Panc1 (cell line): Measurements from ENCODE around the gene CCR7.

Experiments
- POLR2AphosphoS5 ChIP-seq: IDR thresholded peaks from 2 replicates; pipeline ENCODE4 v1.6.1; 2012; ENCODE audit warnings: mild to moderate bottlenecking, low read depth, low read length, moderate library complexity
- TF ChIP-seq, protein P1 (sequence below): fragments of 450-650 bp; IDR thresholded peaks from 2 replicates; pipeline ENCODE4 v1.5.1; 2017; ENCODE audit warnings: mild to moderate bottlenecking
- TF ChIP-seq, protein P2 (sequence below), 2 experiments: IDR thresholded peaks; 2 replicates each; pipeline ENCODE4 v1.6.1; 2011 to 2012; ENCODE audit warnings: low read depth in 2 of 2, control low read depth in 1 of 2, low read length in 1 of 2, mild to moderate bottlenecking in 1 of 2, moderate library complexity in 1 of 2; ENCODE audit not compliant: insufficient read depth in 1 of 2

DNA sequence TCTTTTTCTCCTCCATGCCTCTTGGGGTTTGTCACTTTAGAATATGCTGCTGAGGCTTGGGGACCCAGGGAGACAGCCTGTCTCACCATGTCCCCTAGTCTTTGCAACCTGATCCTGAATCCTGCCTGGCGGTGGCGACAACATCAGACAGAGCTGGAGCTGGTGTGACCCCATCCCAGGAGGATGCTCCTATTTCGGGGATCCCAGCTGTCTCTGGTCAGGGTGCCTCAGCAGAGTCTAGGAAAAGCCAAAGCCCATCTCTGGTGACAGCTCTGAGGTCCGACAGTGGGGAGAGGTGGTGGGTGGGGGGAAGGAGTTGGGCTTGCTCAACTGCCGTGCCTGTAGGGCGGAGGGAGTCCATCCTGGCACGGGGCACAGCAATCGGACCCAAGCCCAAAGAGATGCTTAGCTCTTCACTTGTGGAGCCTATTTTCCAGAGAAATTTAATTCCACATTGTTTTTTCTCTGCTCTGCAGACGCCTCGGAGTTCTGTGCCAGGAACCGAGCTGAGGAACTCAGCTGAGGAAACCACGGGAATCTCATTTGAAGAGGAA, 53.5 kb downstream of the CCR7 start:
- TF ChIP-seq POLR2AphosphoS5: no peak
- TF ChIP-seq, protein P1, sequence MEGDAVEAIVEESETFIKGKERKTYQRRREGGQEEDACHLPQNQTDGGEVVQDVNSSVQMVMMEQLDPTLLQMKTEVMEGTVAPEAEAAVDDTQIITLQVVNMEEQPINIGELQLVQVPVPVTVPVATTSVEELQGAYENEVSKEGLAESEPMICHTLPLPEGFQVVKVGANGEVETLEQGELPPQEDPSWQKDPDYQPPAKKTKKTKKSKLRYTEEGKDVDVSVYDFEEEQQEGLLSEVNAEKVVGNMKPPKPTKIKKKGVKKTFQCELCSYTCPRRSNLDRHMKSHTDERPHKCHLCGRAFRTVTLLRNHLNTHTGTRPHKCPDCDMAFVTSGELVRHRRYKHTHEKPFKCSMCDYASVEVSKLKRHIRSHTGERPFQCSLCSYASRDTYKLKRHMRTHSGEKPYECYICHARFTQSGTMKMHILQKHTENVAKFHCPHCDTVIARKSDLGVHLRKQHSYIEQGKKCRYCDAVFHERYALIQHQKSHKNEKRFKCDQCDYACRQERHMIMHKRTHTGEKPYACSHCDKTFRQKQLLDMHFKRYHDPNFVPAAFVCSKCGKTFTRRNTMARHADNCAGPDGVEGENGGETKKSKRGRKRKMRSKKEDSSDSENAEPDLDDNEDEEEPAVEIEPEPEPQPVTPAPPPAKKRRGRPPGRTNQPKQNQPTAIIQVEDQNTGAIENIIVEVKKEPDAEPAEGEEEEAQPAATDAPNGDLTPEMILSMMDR: no peak
- TF ChIP-seq, protein P2, sequence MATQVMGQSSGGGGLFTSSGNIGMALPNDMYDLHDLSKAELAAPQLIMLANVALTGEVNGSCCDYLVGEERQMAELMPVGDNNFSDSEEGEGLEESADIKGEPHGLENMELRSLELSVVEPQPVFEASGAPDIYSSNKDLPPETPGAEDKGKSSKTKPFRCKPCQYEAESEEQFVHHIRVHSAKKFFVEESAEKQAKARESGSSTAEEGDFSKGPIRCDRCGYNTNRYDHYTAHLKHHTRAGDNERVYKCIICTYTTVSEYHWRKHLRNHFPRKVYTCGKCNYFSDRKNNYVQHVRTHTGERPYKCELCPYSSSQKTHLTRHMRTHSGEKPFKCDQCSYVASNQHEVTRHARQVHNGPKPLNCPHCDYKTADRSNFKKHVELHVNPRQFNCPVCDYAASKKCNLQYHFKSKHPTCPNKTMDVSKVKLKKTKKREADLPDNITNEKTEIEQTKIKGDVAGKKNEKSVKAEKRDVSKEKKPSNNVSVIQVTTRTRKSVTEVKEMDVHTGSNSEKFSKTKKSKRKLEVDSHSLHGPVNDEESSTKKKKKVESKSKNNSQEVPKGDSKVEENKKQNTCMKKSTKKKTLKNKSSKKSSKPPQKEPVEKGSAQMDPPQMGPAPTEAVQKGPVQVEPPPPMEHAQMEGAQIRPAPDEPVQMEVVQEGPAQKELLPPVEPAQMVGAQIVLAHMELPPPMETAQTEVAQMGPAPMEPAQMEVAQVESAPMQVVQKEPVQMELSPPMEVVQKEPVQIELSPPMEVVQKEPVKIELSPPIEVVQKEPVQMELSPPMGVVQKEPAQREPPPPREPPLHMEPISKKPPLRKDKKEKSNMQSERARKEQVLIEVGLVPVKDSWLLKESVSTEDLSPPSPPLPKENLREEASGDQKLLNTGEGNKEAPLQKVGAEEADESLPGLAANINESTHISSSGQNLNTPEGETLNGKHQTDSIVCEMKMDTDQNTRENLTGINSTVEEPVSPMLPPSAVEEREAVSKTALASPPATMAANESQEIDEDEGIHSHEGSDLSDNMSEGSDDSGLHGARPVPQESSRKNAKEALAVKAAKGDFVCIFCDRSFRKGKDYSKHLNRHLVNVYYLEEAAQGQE (IDR thresholded peaks at IDR 0.05; ENCODE audit: insufficient read depth in 1 of 2, low read depth in 2 of 2, low read length in 1 of 2): no peak
